Stimulated activated CD4-positive, alpha-beta T cell treated with anti-CD3 and anti-CD28 coated beads, Interleukin-2, amount 100 ng/mL, for 24 hours (primary cell): ENCODE measurements around the gene CHSY1.
"Not testable (repeated sequence)": the region's sequence is repeated elsewhere in the genome, so short reads cannot be mapped to it uniquely, and the experiment has no call there.

Experiments
- DNase-seq, 2 donors: peaks; one replicate each; pipeline ENCODE4 v3.0.0-alpha.2; 2020

The CHSY1 gene

GRCh38 chr15:101244036-101244781 lies 7.6 kb downstream of the CHSY1 start:
- no peak for DNase-seq

- DNase-seq: no peak
Measured at GRCh38 chr15:101243420-101243819, 8.4 kb downstream of the CHSY1 start.

GRCh38 chr15:101242999-101243336 lies 8.9 kb downstream of the CHSY1 start:
- no peak for DNase-seq

- DNase-seq: peak; percentile 31 to 48
Measured at GRCh38 chr15:101242160-101242998, 9.5 kb downstream of the CHSY1 start.

GRCh38 chr15:101240358-101240757 lies 11.5 kb downstream of the CHSY1 start:
- DNase-seq: no peak

- no peak for DNase-seq
Measured at GRCh38 chr15:101239724-101240136, 12.1 kb downstream of the CHSY1 start.

- no peak for DNase-seq
Measured at GRCh38 chr15:101237251-101237650, 14.6 kb downstream of the CHSY1 start.

- DNase-seq: no peak
Measured at GRCh38 chr15:101233651-101234280, 18.1 kb downstream of the CHSY1 start.

GRCh38 chr15:101232677-101233076 lies 19.2 kb downstream of the CHSY1 start:
- DNase-seq: no peak

- DNase-seq: no peak
Measured at GRCh38 chr15:101228313-101228712, 23.5 kb downstream of the CHSY1 start.

- DNase-seq: no peak
Measured at GRCh38 chr15:101225658-101226057, 26.2 kb downstream of the CHSY1 start.

GRCh38 chr15:101221902-101222301 lies 29.9 kb downstream of the CHSY1 start:
- DNase-seq: no peak

GRCh38 chr15:101220060-101220459 lies 31.8 kb downstream of the CHSY1 start:
- DNase-seq: no peak

- DNase-seq: no peak
Measured at GRCh38 chr15:101219441-101219840, 32.4 kb downstream of the CHSY1 start.

GRCh38 chr15:101217446-101217845 lies 34.4 kb downstream of the CHSY1 start:
- no peak for DNase-seq

GRCh38 chr15:101216100-101216499 lies 35.7 kb downstream of the CHSY1 start:
- no peak for DNase-seq

GRCh38 chr15:101215681-101216080 lies 36.2 kb downstream of the CHSY1 start:
- DNase-seq: no peak

- not testable (repeated sequence) for DNase-seq
Measured at GRCh38 chr15:101214435-101215097, 37.3 kb downstream of the CHSY1 start.

- no peak for DNase-seq
Measured at GRCh38 chr15:101213570-101213969, 38.3 kb downstream of the CHSY1 start.

- no peak for DNase-seq
Measured at GRCh38 chr15:101213147-101213546, 38.7 kb downstream of the CHSY1 start.

GRCh38 chr15:101211897-101212296 lies 40.0 kb downstream of the CHSY1 start:
- DNase-seq: no peak

GRCh38 chr15:101210466-101210865 lies 41.4 kb downstream of the CHSY1 start:
- DNase-seq: no peak

- DNase-seq: no peak
Measured at GRCh38 chr15:101210058-101210457, 41.8 kb downstream of the CHSY1 start.
